ENCODE measurements around the gene TKTL1. TPM values are rescaled to one million over a fixed set of nuclear protein-coding genes. Genes with fewer than 3 reads are reported as not detected.

TKTL1 gene
- total and polyA plus RNA-seq, 4 donors, result 0.23 to 0.24 TPM; not detected in 2

DNA sequence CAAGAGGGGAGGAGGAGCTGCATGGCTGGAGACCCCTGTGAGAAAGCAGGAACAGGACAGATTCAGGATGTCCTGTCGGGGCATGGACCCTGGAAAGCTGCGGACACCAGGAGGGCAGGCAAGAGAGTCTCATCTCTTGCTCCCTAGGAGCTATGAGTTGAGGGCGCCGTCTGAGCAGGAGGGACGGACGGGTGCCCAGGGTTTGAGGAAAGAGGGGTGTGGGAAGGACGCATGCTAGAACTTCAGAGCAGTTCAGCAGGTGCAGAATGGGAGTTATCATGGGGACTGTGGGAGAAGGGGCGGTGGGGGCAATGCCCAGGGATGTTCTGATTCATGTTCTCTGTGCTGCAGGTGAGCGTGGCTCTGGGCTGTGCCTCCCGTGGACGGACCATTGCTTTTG, 24.8 kb downstream of the TKTL1 start:
- WGBS, 2 donors, result 92% methylated on average over 11 of the region's 11 CpGs
- ATAC-seq (ENCODE audit: low FRiP score), result no peak
- intact Hi-C loops (cut with DNase I), result no loop called here
- no peaks in the 10 kb centered on the region for H3K4me1 ChIP-seq (ENCODE audit: control insufficient read depth in 1 of 2, insufficient read depth in 2 of 2, low read length in 2 of 2)
- H3K27ac ChIP-seq (ENCODE audit: low read depth in 1 of 2, low read length in 2 of 2), result no peak overlapping the region
- no peak for DNase-seq
- H3K27me3 ChIP-seq (ENCODE audit: control insufficient read depth in 1 of 2, insufficient read depth in 2 of 2, low read length in 1 of 2), result no peaks in the 10 kb centered on the region
- no peaks in the 10 kb centered on the region for H3K36me3 ChIP-seq (ENCODE audit: control insufficient read depth in 1 of 2, insufficient read depth in 2 of 2, low read length in 1 of 2)
- H3K4me3 ChIP-seq (ENCODE audit: low read length in 2 of 2), result no peak overlapping the region
- no peaks in the 10 kb centered on the region for H3K9me3 ChIP-seq (ENCODE audit: control insufficient read depth, low read length)

DNA sequence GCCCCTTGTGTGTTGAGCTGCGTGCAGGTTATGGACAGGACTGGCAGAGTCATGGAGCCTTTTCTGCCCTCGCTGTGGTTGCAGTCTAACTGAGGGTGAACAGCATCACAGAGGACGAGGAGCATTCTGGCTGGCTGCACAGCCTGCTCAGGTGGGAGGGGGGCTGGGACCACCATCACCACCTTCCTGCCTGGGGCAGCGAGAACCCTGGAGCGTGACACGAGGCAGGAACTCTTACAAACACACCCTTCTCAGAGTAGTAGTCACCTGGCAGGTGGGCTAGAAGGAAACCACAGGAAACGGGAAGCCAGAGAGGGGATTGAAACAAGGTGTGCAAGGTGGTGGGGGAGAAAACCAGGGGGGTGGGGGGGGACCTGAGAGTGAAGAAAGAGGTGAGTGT, 25.6 kb downstream of the TKTL1 start:
- no peaks in the 10 kb centered on the region for H3K36me3 ChIP-seq (ENCODE audit: control insufficient read depth in 1 of 2, insufficient read depth in 2 of 2, low read length in 1 of 2)
- ATAC-seq (ENCODE audit: low FRiP score), result no peak
- no peak overlapping the region for H3K27ac ChIP-seq (ENCODE audit: low read depth in 1 of 2, low read length in 2 of 2)
- H3K9me3 ChIP-seq (ENCODE audit: control insufficient read depth, low read length), result no peaks in the 10 kb centered on the region
- no peak overlapping the region for H3K4me3 ChIP-seq (ENCODE audit: low read length in 2 of 2)
- DNase-seq, result no peak
- intact Hi-C loops (cut with DNase I), result no loop called here
- 83 to 90% methylated on average over 7 of the region's 7 CpGs for WGBS, 2 donors
- H3K4me1 ChIP-seq (ENCODE audit: control insufficient read depth in 1 of 2, insufficient read depth in 2 of 2, low read length in 2 of 2), result no peaks in the 10 kb centered on the region
- H3K27me3 ChIP-seq (ENCODE audit: control insufficient read depth in 1 of 2, insufficient read depth in 2 of 2, low read length in 1 of 2), result no peaks in the 10 kb centered on the region

DNA sequence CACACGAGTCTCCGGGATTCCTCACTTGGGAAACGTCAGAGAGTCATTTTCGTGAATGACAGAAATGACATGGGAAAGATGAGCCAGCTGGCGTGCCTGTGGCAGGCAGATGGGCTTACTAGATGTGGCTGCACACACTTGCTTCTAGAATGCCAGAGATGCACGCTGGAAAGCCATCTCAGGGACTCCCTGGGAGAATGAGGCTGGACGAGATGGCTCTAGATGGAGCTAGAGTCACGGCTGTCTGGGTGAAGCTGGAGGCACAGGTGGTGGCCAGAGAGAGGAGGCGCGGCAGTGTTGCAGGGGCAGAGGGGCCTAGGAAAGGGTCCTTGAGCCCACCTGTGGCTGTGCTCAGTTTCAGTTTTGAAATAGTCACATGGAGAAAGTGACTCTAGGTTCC, 26.0 kb downstream of the TKTL1 start:
- no peak overlapping the region for H3K4me3 ChIP-seq (ENCODE audit: low read length in 2 of 2)
- no peaks in the 10 kb centered on the region for H3K27me3 ChIP-seq (ENCODE audit: control insufficient read depth in 1 of 2, insufficient read depth in 2 of 2, low read length in 1 of 2)
- H3K36me3 ChIP-seq (ENCODE audit: control insufficient read depth in 1 of 2, insufficient read depth in 2 of 2, low read length in 1 of 2), result no peaks in the 10 kb centered on the region
- no peaks in the 10 kb centered on the region for H3K4me1 ChIP-seq (ENCODE audit: control insufficient read depth in 1 of 2, insufficient read depth in 2 of 2, low read length in 2 of 2)
- DNase-seq, result no peak
- WGBS, 2 donors, result 70 to 78% methylated on average over 10 of the region's 10 CpGs
- no peak overlapping the region for H3K27ac ChIP-seq (ENCODE audit: low read depth in 1 of 2, low read length in 2 of 2)
- H3K9me3 ChIP-seq (ENCODE audit: control insufficient read depth, low read length), result no peaks in the 10 kb centered on the region
- ATAC-seq (ENCODE audit: low FRiP score), result no peak
- intact Hi-C loops (cut with DNase I), result no loop called here

- intact Hi-C loops (cut with DNase I), result no loop called here
- 81 to 92% methylated on average over 10 of the region's 10 CpGs for WGBS, 2 donors
These were observed 27.3 kb downstream of the TKTL1 start for GRCh38 chrX:154322890-154323289.

DNA sequence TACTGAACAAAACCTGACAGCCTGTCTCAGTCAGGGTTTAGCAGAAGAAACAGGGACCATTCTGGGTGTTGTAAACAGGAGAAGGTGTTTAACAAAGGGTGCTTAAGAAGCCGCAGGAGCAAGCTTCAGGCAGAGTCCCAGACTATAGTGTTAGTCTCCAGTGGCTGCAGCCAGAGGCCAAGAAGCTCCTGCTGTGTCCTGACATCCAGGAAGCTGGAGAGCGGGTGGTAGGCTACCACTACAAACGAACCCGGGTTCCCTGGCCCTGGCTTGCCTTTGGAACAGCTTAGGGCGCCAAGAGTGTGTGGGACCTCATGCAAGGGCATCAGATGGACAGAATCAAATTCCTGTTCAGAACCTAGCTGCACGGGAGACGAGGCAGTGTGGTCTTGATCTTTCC, 27.9 kb downstream of the TKTL1 start:
- WGBS, 2 donors, result 73 to 78% methylated on average over 7 of the region's 7 CpGs
- ATAC-seq (ENCODE audit: low FRiP score), result no peak
- Histone ChIP-seq H3K36me3 (ENCODE audit: control insufficient read depth in 1 of 2, insufficient read depth in 2 of 2, low read length in 1 of 2) (no peaks in the 10 kb centered on the region), H3K9me3 (ENCODE audit: control insufficient read depth, low read length) (no peaks in the 10 kb centered on the region), H3K27ac (ENCODE audit: low read depth in 1 of 2, low read length in 2 of 2) (no peak overlapping the region), H3K4me3 (ENCODE audit: low read length in 2 of 2) (no peak overlapping the region), H3K4me1 (ENCODE audit: control insufficient read depth in 1 of 2, insufficient read depth in 2 of 2, low read length in 2 of 2) (no peaks in the 10 kb centered on the region), H3K27me3 (ENCODE audit: control insufficient read depth in 1 of 2, insufficient read depth in 2 of 2, low read length in 1 of 2) (no peaks in the 10 kb centered on the region)
- intact Hi-C loops (cut with DNase I), result no loop called here
- DNase-seq, result no peak

More at GRCh38 chrX:154322890-154323289, 27.3 kb downstream of the TKTL1 start:
- no peaks in the 10 kb centered on the region for H3K4me1 ChIP-seq (ENCODE audit: control insufficient read depth in 1 of 2, insufficient read depth in 2 of 2, low read length in 2 of 2)
- no peaks in the 10 kb centered on the region for H3K27me3 ChIP-seq (ENCODE audit: control insufficient read depth in 1 of 2, insufficient read depth in 2 of 2, low read length in 1 of 2)
- no peak overlapping the region for H3K27ac ChIP-seq (ENCODE audit: low read depth in 1 of 2, low read length in 2 of 2)
- H3K36me3 ChIP-seq (ENCODE audit: control insufficient read depth in 1 of 2, insufficient read depth in 2 of 2, low read length in 1 of 2), result no peaks in the 10 kb centered on the region
- H3K9me3 ChIP-seq (ENCODE audit: control insufficient read depth, low read length), result no peaks in the 10 kb centered on the region
- no peak for ATAC-seq (ENCODE audit: low FRiP score)
- no peak for DNase-seq
- no peak overlapping the region for H3K4me3 ChIP-seq (ENCODE audit: low read length in 2 of 2)

DNA sequence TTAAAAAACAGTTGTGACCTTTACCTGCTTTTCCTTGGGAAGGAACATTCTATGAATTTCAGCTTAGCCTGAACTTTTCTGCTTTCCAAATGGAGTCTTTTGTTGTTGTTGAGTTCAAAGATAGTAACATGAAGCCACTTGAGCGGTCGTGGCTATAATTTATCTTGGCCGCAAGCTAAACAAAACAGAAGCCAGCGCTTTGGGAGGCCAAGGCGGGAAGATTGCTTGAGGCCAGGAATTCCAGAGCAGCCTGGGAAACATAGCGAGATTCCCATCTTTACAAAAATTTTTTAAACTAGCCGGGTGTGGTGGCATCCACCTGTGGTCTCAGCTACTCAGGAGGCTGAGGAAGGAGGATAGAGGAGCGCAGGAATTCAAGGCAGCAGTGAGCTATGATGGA, 29.9 kb downstream of the TKTL1 start:
- 18 to 33% methylated on average over 8 of the region's 8 CpGs for WGBS, 2 donors
- Histone ChIP-seq H3K4me3 (ENCODE audit: low read length in 2 of 2) (no peak overlapping the region), H3K27ac (ENCODE audit: low read depth in 1 of 2, low read length in 2 of 2) (no peak overlapping the region), H3K4me1 (ENCODE audit: control insufficient read depth in 1 of 2, insufficient read depth in 2 of 2, low read length in 2 of 2) (no peaks in the 10 kb centered on the region), H3K27me3 (ENCODE audit: control insufficient read depth in 1 of 2, insufficient read depth in 2 of 2, low read length in 1 of 2) (no peaks in the 10 kb centered on the region), H3K9me3 (ENCODE audit: control insufficient read depth, low read length) (no peaks in the 10 kb centered on the region), H3K36me3 (ENCODE audit: control insufficient read depth in 1 of 2, insufficient read depth in 2 of 2, low read length in 1 of 2) (no peaks in the 10 kb centered on the region)
- DNase-seq, result no peak
- intact Hi-C loops (cut with DNase I), result no loop called here
- ATAC-seq (ENCODE audit: low FRiP score), result no peak

DNA sequence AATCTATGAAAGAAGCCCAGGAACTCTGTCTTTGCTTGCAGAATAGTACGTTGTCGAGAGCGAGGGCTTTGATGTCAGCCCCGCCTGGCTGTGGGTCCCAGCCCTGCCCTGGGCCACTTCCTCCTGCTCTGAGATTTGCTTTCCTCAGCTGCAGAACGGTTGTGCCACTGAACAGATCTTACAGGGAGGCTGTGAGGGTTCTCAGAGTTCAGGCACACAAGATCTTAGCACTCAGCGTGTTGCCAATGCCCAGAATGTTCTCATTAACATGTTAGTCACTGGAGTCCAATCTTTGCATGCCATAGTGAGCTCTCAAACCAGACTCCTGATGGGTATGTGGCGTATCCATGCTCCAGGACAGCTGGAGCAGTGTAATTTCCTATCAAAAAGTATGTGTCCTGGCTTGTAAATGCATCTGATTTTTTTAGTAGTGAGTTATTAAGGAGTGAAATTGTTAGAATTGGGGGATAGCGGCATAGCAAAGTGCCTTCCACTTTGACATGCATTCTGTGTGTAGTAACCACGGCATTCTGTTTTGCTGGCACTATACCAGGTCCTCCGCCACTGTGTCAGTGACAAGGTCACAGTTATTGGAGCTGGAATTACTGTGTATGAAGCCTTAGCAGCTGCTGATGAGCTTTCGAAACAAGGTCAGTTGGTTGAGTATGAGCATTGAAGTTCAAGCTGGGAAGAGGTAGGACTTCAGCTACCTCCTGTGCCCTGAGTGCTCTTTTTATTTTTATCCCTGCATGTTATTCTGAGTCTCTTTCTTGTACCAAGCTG, 31.6 kb downstream of the TKTL1 start:
- Histone ChIP-seq H3K27me3 (ENCODE audit: control insufficient read depth in 1 of 2, insufficient read depth in 2 of 2, low read length in 1 of 2) (no peaks in the 10 kb centered on the region), H3K27ac (ENCODE audit: low read depth in 1 of 2, low read length in 2 of 2) (no peak overlapping the region), H3K9me3 (ENCODE audit: control insufficient read depth, low read length) (no peaks in the 10 kb centered on the region), H3K36me3 (ENCODE audit: control insufficient read depth in 1 of 2, insufficient read depth in 2 of 2, low read length in 1 of 2) (no peaks in the 10 kb centered on the region), H3K4me3 (ENCODE audit: low read length in 2 of 2) (no peak overlapping the region), H3K4me1 (ENCODE audit: control insufficient read depth in 1 of 2, insufficient read depth in 2 of 2, low read length in 2 of 2) (no peaks in the 10 kb centered on the region)
- WGBS, 2 donors, result 16 to 32% methylated on average over 11 of the region's 11 CpGs
- intact Hi-C loops (cut with DNase I), result no loop called here
- DNase-seq (no peak), ATAC-seq (ENCODE audit: low FRiP score) (no peak)

GRCh38 chrX:154328646-154329045, 33.1 kb downstream of the TKTL1 start:
- ATAC-seq (ENCODE audit: low FRiP score) (no peak), DNase-seq (no peak)
- no peaks in the 10 kb centered on the region for H3K9me3 ChIP-seq (ENCODE audit: control insufficient read depth, low read length)
- intact Hi-C loops (cut with DNase I), result no loop called here
- no peaks in the 10 kb centered on the region for H3K36me3 ChIP-seq (ENCODE audit: control insufficient read depth in 1 of 2, insufficient read depth in 2 of 2, low read length in 1 of 2)
- 90 to 94% methylated on average over 4 to 5 of the region's 5 CpGs for WGBS, 2 donors
- H3K4me1 ChIP-seq (ENCODE audit: control insufficient read depth in 1 of 2, insufficient read depth in 2 of 2, low read length in 2 of 2), result no peaks in the 10 kb centered on the region
- no peak overlapping the region for H3K27ac ChIP-seq (ENCODE audit: low read depth in 1 of 2, low read length in 2 of 2)
- H3K4me3 ChIP-seq (ENCODE audit: low read length in 2 of 2), result no peak overlapping the region
- H3K27me3 ChIP-seq (ENCODE audit: control insufficient read depth in 1 of 2, insufficient read depth in 2 of 2, low read length in 1 of 2), result no peaks in the 10 kb centered on the region

- 68 to 74% methylated on average over 10 of the region's 10 CpGs for WGBS, 2 donors
- Histone ChIP-seq H3K4me3 (ENCODE audit: low read length in 2 of 2) (no peak overlapping the region), H3K27me3 (ENCODE audit: control insufficient read depth in 1 of 2, insufficient read depth in 2 of 2, low read length in 1 of 2) (no peaks in the 10 kb centered on the region), H3K4me1 (ENCODE audit: control insufficient read depth in 1 of 2, insufficient read depth in 2 of 2, low read length in 2 of 2) (no peaks in the 10 kb centered on the region), H3K9me3 (ENCODE audit: control insufficient read depth, low read length) (no peaks in the 10 kb centered on the region), H3K27ac (ENCODE audit: low read depth in 1 of 2, low read length in 2 of 2) (no peak overlapping the region), H3K36me3 (ENCODE audit: control insufficient read depth in 1 of 2, insufficient read depth in 2 of 2, low read length in 1 of 2) (no peaks in the 10 kb centered on the region)
- DNase-seq (no peak), ATAC-seq (ENCODE audit: low FRiP score) (no peak)
- intact Hi-C loops (cut with DNase I), result no loop called here
These were observed 33.7 kb downstream of the TKTL1 start for GRCh38 chrX:154329294-154329693.

Data from aorta (tissue), 5 donors.